ENCODE results near the gene ALG10. TPM values are rescaled to one million over a fixed set of nuclear protein-coding genes. Genes with fewer than 3 reads are reported as not detected.

ALG10 gene
- total and polyA plus RNA-seq, 3 donors from 2014 or later: 9.4 to 17.7 (median 17.7) TPM

- WGBS, 2 donors: 22 to 29% methylated on average over 1 of the region's 1 CpG
- no peaks in the 10 kb centered on the region for H3K27me3 ChIP-seq
- H3K4me3 ChIP-seq: no peak overlapping the region
- intact Hi-C loops (cut with DNase I; ENCODE audit: low total_unique reads): no loop called here
- no peaks in the 10 kb centered on the region for H3K9me3 ChIP-seq
- TF ChIP-seq POLR2A (IDR thresholded peaks at IDR 0.05) (no peak), CTCF (IDR thresholded peaks at IDR 0.05) (no peak)
- H3K27ac ChIP-seq: no peak overlapping the region
- no peaks in the 10 kb centered on the region for H3K36me3 ChIP-seq (ENCODE audit: low read depth, missing control alignments)
- H3K4me1 ChIP-seq: no peaks in the 10 kb centered on the region
- DNase-seq: no peak
Measured at GRCh38 chr12:34054938-34055337, 32.6 kb downstream of the ALG10 start.

Small RNA genes within 50 kb of the gene (small RNA-seq; reads per million reads assigned to genes)
- 0 reads per million in 2 donors for gene RF00019

Measured in testis (tissue), 3 donors.